Measurements from ENCODE around the gene SV2C. TPM values are rescaled to one million over a fixed set of nuclear protein-coding genes. Genes with fewer than 3 reads are reported as not detected.

The SV2C gene
- total and polyA plus RNA-seq, 2 donors (not counting 1 experiment from before 2014, with no cell fraction given) = not detected

DNA sequence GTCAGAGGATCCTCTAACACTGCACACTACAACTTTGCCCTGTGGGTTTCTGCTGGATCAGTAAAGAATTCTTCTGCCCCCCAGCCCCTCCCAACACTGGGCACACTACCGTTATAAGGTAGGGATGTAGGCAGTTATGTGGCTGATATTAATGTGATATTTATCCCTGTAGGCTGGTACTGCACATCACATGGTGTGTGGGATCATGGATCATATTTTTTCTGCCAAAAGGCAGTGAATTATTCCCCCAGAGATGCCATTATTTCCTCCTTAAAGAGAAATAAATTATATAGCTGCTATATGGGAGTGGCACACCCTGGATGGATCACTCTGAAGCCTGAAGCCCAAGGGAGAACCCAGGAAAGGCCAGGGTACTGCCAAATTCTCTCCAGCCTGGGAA, 69.5 kb downstream of the SV2C start:
- ChIA-PET CTCF (no interaction called here), POLR2A (no interaction called here)
- WGBS (ENCODE audit: insufficient coverage) = no CpG with 5 or more reads among the region's 1 CpG
- peaks cover 9% of the 10 kb centered on the region for H3K9me3 Mint-ChIP-seq (ENCODE audit: insufficient read depth)
- Histone ChIP-seq H3K36me3 (replicated peaks in 1 of 2; ENCODE audit: control extremely low read depth in 1 of 2, control insufficient read depth in 1 of 2, extremely low read depth in 1 of 2, insufficient read depth in 2 of 2, low read length in 1 of 2) (no peaks in the 10 kb centered on the region), H3K9ac (ENCODE audit: low read length) (no peak overlapping the region), H3K27me3 (replicated peaks in 1 of 4; ENCODE audit: control extremely low read depth in 1 of 4, control insufficient read depth in 3 of 4, insufficient read depth in 4 of 4, low read length in 3 of 4) (peaks cover 0 to 4% (median 0%) of the 10 kb centered on the region in 4 experiments), H3K27ac (ENCODE audit: low read length in 2 of 2) (no peak overlapping the region), H2AFZ (ENCODE audit: insufficient read depth, low read depth, low read length, poor library complexity, severe bottlenecking) (no peak overlapping the region), H3K4me2 (replicated peaks; ENCODE audit: low read depth, low read length, poor library complexity, severe bottlenecking) (no peak overlapping the region), H4K20me1 (ENCODE audit: control insufficient read depth, insufficient read depth, low read length, poor library complexity, severe bottlenecking) (no peaks in the 10 kb centered on the region), H3K4me1 (ENCODE audit: control insufficient read depth in 2 of 2, insufficient read depth in 2 of 2, low read length in 2 of 2) (no peaks in the 10 kb centered on the region), H3K9me3 (ENCODE audit: control extremely low read depth in 1 of 3, control insufficient read depth in 2 of 3, insufficient read depth in 1 of 3, low read length in 2 of 3) (peaks cover 0 to 2% (median 0%) of the 10 kb centered on the region in 3 donors), H3K79me2 (ENCODE audit: control insufficient read depth, insufficient read depth, low read length) (no peaks in the 10 kb centered on the region), H3K4me3 (ENCODE audit: control extremely low read depth in 1 of 5, extremely low read depth in 1 of 5, insufficient read depth in 1 of 5, low read depth in 2 of 5, low read length in 4 of 5) (no peak overlapping the region)
- H3K27ac Mint-ChIP-seq = no peak overlapping the region
- ATAC-seq (ENCODE audit: low read depth) (no peak), DNase-seq (no peak)
- no peaks in the 10 kb centered on the region for H3K4me1 Mint-ChIP-seq
- H3K27me3 Mint-ChIP-seq = peaks cover 48% of the 10 kb centered on the region
- no peak overlapping the region for H3K4me3 Mint-ChIP-seq
- intact Hi-C loops (cut with micrococcal nuclease) = no loop called here
- no peak for TF ChIP-seq EZH2 (IDR thresholded peaks at IDR 0.05; ENCODE audit: borderline replicate concordance, insufficient read depth, low read depth, low read length, poor library complexity, severe bottlenecking)
- no peak for TF ChIP-seq CTCF (IDR thresholded peaks at IDR 0.05)

GRCh38 chr5:76153271-76153670, 70.1 kb downstream of the SV2C start:
- no peak overlapping the region for H3K4me3 Mint-ChIP-seq
- Histone ChIP-seq H4K20me1 (ENCODE audit: control insufficient read depth, insufficient read depth, low read length, poor library complexity, severe bottlenecking) (no peaks in the 10 kb centered on the region), H3K27ac (ENCODE audit: low read length in 2 of 2) (no peak overlapping the region), H3K9me3 (ENCODE audit: control extremely low read depth in 1 of 3, control insufficient read depth in 2 of 3, insufficient read depth in 1 of 3, low read length in 2 of 3) (peaks cover 0 to 2% (median 0%) of the 10 kb centered on the region in 3 donors), H3K27me3 (replicated peaks in 1 of 4; ENCODE audit: control extremely low read depth in 1 of 4, control insufficient read depth in 3 of 4, insufficient read depth in 4 of 4, low read length in 3 of 4) (peaks cover 0 to 4% (median 0%) of the 10 kb centered on the region in 4 experiments), H3K4me2 (replicated peaks; ENCODE audit: low read depth, low read length, poor library complexity, severe bottlenecking) (no peak overlapping the region), H3K36me3 (replicated peaks in 1 of 2; ENCODE audit: control extremely low read depth in 1 of 2, control insufficient read depth in 1 of 2, extremely low read depth in 1 of 2, insufficient read depth in 2 of 2, low read length in 1 of 2) (no peaks in the 10 kb centered on the region), H3K4me3 (ENCODE audit: control extremely low read depth in 1 of 5, extremely low read depth in 1 of 5, insufficient read depth in 1 of 5, low read depth in 2 of 5, low read length in 4 of 5) (no peak overlapping the region), H3K79me2 (ENCODE audit: control insufficient read depth, insufficient read depth, low read length) (no peaks in the 10 kb centered on the region), H2AFZ (ENCODE audit: insufficient read depth, low read depth, low read length, poor library complexity, severe bottlenecking) (no peak overlapping the region), H3K4me1 (ENCODE audit: control insufficient read depth in 2 of 2, insufficient read depth in 2 of 2, low read length in 2 of 2) (no peaks in the 10 kb centered on the region), H3K9ac (ENCODE audit: low read length) (no peak overlapping the region)
- no peak for ATAC-seq (ENCODE audit: low read depth)
- peaks cover 9% of the 10 kb centered on the region for H3K9me3 Mint-ChIP-seq (ENCODE audit: insufficient read depth)
- H3K27ac Mint-ChIP-seq = no peak overlapping the region
- POLR2A ChIA-PET = no interaction called here
- no peak for DNase-seq
- intact Hi-C loops (cut with micrococcal nuclease) = no loop called here
- H3K27me3 Mint-ChIP-seq = peaks cover 48% of the 10 kb centered on the region
- CTCF ChIA-PET = interaction anchor here (1.2 kb wide), 1 partner anchor 21 kb away, joined by 3 read pairs; no protein-coding TSS in a partner anchor
- TF ChIP-seq EZH2 (IDR thresholded peaks at IDR 0.05; ENCODE audit: borderline replicate concordance, insufficient read depth, low read depth, low read length, poor library complexity, severe bottlenecking) (no peak), CTCF (IDR thresholded peaks at IDR 0.05) (no peak)
- H3K4me1 Mint-ChIP-seq = no peaks in the 10 kb centered on the region
- no CpG with 5 or more reads among the region's 2 CpGs for WGBS (ENCODE audit: insufficient coverage)
